Prostate gland (tissue), 2 donors: ENCODE measurements around the gene TAF3. TPM values are rescaled to one million over a fixed set of nuclear protein-coding genes. Genes with fewer than 3 reads are reported as not detected.

Experiments
- DNase-seq: peaks from one replicate; pipeline ENCODE4 v3.0.0-alpha.2; 2019; ENCODE audit warnings: low spot score
- H3K27ac ChIP-seq, 2 donors: fragments of 200-600 bp; sonication (generic); 2 replicates each; pipeline ENCODE4 v1.5.1; 2017 to 2019
- H3K27me3 ChIP-seq: fragments of 200-600 bp; sonication (generic); replicated peaks from 2 replicates; pipeline ENCODE4 v1.5.1; 2019; ENCODE audit not compliant: insufficient read depth
- H3K36me3 ChIP-seq, 2 donors: fragments of 200-600 bp; sonication (generic); 1 replicate in 1 of 2; 2 replicates in 1 of 2; pipeline versions ENCODE4 v1.5.1 to v1.8.1; 2017 to 2019
- H3K4me1 ChIP-seq: fragments of 200-600 bp; sonication (generic); replicated peaks from 2 replicates; pipeline ENCODE4 v1.5.1; 2019
- H3K4me3 ChIP-seq, 2 donors: fragments of 200-600 bp; sonication (generic); 2 replicates each; pipeline ENCODE4 v1.5.1; 2017 to 2019
- H3K9me3 ChIP-seq: fragments of 200-600 bp; sonication (generic); 2 replicates; pipeline ENCODE4 v1.5.1; 2017
- POLR2A ChIP-seq: fragments of 450-650 bp; IDR thresholded peaks from one replicate; pipeline ENCODE4 v1.6.1; 2016; ENCODE audit warnings: antibody characterized with exemption, mild to moderate bottlenecking
- POLR2AphosphoS5 ChIP-seq: sonication (generic); formaldehyde crosslinking; IDR thresholded peaks from one replicate; pipeline ENCODE4 v1.6.1; 2017; ENCODE audit warnings: antibody characterized with exemption
- WGBS: methylation state at CpG from one replicate; pipeline ENCODE4 v1.1.5; 2018; 5-methylcytosine and 5-hydroxymethylcytosine counted together
- intact Hi-C: fragments of 100-400 bp; cut with DNase I; formaldehyde crosslinking; loops from one replicate; pipeline ENCODE4 v1.14.2; 2022
- total RNA-seq, 2 donors: library from RNA; depleted of rRNA; stranded (reverse); fragments of >200 nt; gene quantifications; one replicate each; pipeline ENCODE4 v1.1.0, GENCODE V29; 2016
- TF ChIP-seq, protein P1 (sequence below), 4 experiments: fragments of 200-600 bp in 2 of 4; fragments of 450-650 bp in 2 of 4; sonication (generic) in 2 of 4; IDR thresholded peaks; 1 replicate in 3 of 4; 2 replicates in 1 of 4; pipeline ENCODE4 v1.5.1; 2016 to 2019; ENCODE audit warnings: antibody characterized with exemption in 4 of 4, mild to moderate bottlenecking in 2 of 4, moderate library complexity in 2 of 4

The TAF3 gene
- total RNA-seq, 2 donors from 2014 or later: 4.4 to 20.2 TPM

- no peak for DNase-seq
- Histone ChIP-seq H3K27me3 (peaks cover 6% of the 10 kb centered on the region), H3K36me3 (no peaks in the 10 kb centered on the region), H3K27ac (peak overlapping the region; percentile 68 to 75), H3K9me3 (no peaks in the 10 kb centered on the region), H3K4me1 (no peaks in the 10 kb centered on the region), H3K4me3 (peak overlapping the region; percentile 47 to 59)
- no peak for TF ChIP-seq POLR2A
- TF ChIP-seq, protein P1, sequence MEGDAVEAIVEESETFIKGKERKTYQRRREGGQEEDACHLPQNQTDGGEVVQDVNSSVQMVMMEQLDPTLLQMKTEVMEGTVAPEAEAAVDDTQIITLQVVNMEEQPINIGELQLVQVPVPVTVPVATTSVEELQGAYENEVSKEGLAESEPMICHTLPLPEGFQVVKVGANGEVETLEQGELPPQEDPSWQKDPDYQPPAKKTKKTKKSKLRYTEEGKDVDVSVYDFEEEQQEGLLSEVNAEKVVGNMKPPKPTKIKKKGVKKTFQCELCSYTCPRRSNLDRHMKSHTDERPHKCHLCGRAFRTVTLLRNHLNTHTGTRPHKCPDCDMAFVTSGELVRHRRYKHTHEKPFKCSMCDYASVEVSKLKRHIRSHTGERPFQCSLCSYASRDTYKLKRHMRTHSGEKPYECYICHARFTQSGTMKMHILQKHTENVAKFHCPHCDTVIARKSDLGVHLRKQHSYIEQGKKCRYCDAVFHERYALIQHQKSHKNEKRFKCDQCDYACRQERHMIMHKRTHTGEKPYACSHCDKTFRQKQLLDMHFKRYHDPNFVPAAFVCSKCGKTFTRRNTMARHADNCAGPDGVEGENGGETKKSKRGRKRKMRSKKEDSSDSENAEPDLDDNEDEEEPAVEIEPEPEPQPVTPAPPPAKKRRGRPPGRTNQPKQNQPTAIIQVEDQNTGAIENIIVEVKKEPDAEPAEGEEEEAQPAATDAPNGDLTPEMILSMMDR (IDR thresholded peaks at IDR 0.05): no peak
- TF ChIP-seq POLR2AphosphoS5: no peak
- intact Hi-C loops: no loop called here
- WGBS: 39% methylated on average over 13 of the region's 13 CpGs
These were observed 238.6 kb downstream of the TAF3 start for GRCh38 chr10:8056871-8057331.

GRCh38 chr10:8057636-8058273 is 239.4 kb downstream of the TAF3 start:
- intact Hi-C loops: no loop called here
- no peaks in the 10 kb centered on the region for H3K36me3 ChIP-seq
- H3K27me3 ChIP-seq: no peaks in the 10 kb centered on the region
- peak overlapping the region; percentile 47 to 59 for H3K4me3 ChIP-seq
- TF ChIP-seq POLR2AphosphoS5 (no peak), POLR2A (no peak)
- TF ChIP-seq, protein P1 (IDR thresholded peaks at IDR 0.05): no peak
- H3K4me1 ChIP-seq: peaks cover 4% of the 10 kb centered on the region
- no peaks in the 10 kb centered on the region for H3K9me3 ChIP-seq
- DNase-seq: no peak
- WGBS: 39% methylated on average over 15 of the region's 15 CpGs
- H3K27ac ChIP-seq: peak overlapping the region; percentile 68 to 75

- 47% methylated on average over 45 of the region's 45 CpGs for whole genome bisulfite sequencing
- Histone ChIP-seq H3K4me1 (peaks cover 4% of the 10 kb centered on the region), H3K9me3 (no peaks in the 10 kb centered on the region), H3K27me3 (no peaks in the 10 kb centered on the region), H3K36me3 (no peaks in the 10 kb centered on the region), H3K27ac (peak overlapping the region; percentile 68 to 75), H3K4me3 (peak overlapping the region; percentile 47 to 59)
- TF ChIP-seq POLR2A: no peak
- DNase-seq: no peak
- intact Hi-C loops: no loop called here
These were observed 240.2 kb downstream of the TAF3 start for GRCh38 chr10:8058274-8059111.

DNA sequence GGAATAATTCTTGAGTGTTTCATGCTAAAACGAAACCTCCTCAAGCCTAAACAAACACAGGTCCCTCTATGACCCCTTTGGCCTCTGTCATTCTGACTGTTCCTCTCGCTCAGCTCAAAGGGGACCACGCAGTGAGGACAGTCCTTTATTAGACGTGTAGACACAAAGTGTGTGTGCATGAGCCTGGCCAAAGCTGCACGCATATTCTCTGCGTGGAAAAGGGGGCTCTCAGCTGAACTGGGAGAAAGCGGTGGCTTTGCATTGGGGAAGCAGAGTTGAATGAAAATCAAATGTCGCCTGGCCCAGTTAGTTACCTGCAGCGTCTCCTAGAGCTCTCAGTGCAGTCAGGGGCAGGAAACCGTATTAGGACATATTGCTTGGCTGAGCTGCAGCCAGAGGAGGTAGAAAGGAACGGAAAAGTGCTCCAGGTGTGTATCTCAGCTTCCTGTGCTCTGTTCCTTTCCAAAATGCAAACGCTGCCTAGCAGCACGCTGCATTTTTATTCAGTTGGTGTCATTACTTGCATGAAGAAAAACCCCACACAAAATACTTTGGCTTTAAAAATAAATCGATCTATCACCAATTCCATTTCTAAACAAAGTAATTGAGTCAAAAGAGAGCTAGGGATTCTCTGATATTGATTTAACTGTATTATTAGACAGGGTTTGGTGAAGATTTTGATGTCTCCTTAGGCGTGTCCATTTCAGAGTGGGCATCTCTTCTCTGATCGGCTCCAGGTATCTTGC is 241.1 kb downstream of the TAF3 start:
- Histone ChIP-seq H3K9me3 (no peaks in the 10 kb centered on the region), H3K4me3 (peak overlapping the region; percentile 4 to 59), H3K27me3 (no peaks in the 10 kb centered on the region), H3K4me1 (peaks cover 4% of the 10 kb centered on the region), H3K27ac (peak overlapping the region; percentile 68 to 75), H3K36me3 (no peaks in the 10 kb centered on the region)
- intact Hi-C loops: no loop called here
- WGBS: 49% methylated on average over 16 of the region's 16 CpGs
- no peak for DNase-seq
- TF ChIP-seq POLR2A: no peak
- TF ChIP-seq POLR2AphosphoS5: no peak
- TF ChIP-seq, protein P1 (IDR thresholded peaks at IDR 0.05): no peak
